GM12872 (cell line): ENCODE results near the gene POLN.

Source experiments
- CTCF ChIP-seq: IDR thresholded peaks from 3 replicates; pipeline ENCODE4 v1.5.1; 2011; ENCODE audit warnings: low read depth, mild to moderate bottlenecking, low read length, moderate library complexity; ENCODE audit not compliant: insufficient read depth

Gene POLN

GRCh38 chr4:2286904-2287593, 45.1 kb upstream of the POLN start:
- TF ChIP-seq CTCF = no peak

GRCh38 chr4:2285613-2286381, 43.9 kb upstream of the POLN start:
- TF ChIP-seq CTCF = no peak

GRCh38 chr4:2284934-2285612, 43.2 kb upstream of the POLN start:
- no peak for TF ChIP-seq CTCF

GRCh38 chr4:2284161-2284933, 42.4 kb upstream of the POLN start:
- no peak for TF ChIP-seq CTCF

GRCh38 chr4:2283199-2283711, 41.3 kb upstream of the POLN start:
- TF ChIP-seq CTCF = no peak

GRCh38 chr4:2281575-2282343, 39.8 kb upstream of the POLN start:
- TF ChIP-seq CTCF = peak; percentile 37; the same call in 2 of the 3 replicates
